NCI-H2196 treated with DMSO at 0.1 percent for 48 hours (cell line): ENCODE measurements around the gene CDK3.
"Not testable (repeated sequence)": the region's sequence is repeated elsewhere in the genome, so short reads cannot be mapped to it uniquely, and the experiment has no call there.

ENCODE experiments used
- DNase-seq: peaks from one replicate; lab custom pipeline; 2025; ENCODE audit not compliant: unreplicated experiment; lab: John Stamatoyannopoulos, UW

CDK3 gene

DNA sequence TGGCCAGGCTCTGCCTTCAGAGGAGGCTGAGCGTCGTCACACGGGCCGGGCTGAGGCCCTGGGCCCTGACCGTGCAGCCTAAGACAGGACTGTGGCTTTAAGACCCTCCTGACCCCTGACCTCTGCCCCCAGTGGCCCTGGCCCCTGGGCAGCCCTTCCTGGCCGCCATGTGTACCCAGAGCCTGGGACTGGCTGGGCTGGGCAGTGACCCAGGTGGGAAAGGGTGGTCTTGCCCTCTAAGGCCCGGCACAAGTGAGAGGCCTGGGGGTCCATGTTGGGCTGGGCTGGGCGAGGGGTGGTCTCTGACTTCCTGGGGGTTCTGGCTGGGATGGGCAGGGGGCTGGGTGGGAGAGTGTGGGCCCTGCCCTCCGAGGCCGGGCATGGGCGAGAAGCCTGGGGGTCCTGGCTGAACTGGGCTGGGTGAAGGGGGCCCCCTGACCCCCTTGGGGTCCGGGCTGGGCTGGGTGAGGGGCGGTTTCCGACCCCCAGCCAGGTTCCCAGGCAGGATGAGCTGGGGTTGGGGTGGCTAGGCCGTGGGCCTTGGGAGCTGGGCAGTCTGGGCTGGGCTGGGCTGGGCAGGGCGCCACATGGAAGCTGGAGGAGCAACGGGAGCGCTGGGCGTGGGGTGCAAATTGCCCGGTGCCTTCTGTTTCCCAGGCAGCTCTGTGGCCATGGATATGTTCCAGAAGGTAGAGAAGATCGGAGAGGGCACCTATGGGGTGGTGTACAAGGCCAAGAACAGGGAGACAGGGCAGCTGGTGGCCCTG lies at the start of gene CDK3:
CDK3 (plus strand) TSS at position 101 of the 767 bp plus-strand sequence; CDS start at position 672, 571 bp downstream.
- no peak for DNase-seq

- DNase-seq, result no peak
Observed at GRCh38 chr17:75950855-75951554, 49.6 kb upstream of the CDK3 start.

GRCh38 chr17:75959051-75959838 lies 41.4 kb upstream of the CDK3 start:
- DNase-seq, result no peak

DNA sequence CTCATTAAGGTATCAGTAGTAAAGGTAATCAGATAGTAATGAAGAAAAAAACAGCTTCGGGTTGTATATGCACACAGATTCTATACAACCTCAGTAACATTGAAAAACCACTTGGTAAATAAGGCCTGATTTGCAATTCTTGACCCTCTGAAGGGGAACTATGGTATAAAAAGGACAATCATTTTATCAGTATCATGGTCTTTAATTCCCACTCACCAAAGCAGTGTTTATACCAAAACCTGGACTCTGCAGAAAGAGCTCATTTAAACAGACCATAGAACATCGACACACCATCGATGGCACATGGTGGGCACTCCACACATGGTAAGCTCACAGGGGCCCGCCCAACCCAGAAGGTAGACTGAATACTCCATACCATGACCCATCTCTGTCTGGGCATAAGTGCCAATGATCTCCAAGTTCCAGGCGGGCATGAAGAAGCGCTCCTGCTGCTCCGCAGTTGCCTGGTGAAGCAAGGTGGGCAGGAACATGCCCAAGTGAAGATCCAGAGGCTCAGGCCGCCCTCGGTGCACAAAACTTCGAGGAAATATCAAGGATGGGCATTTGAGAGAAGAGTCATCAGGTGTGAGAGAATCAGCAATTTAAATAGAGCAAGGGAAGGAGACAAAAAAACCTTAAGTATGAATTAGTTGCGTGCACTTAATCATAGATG lies 40.7 kb upstream of the CDK3 start:
- no peak for DNase-seq

DNA sequence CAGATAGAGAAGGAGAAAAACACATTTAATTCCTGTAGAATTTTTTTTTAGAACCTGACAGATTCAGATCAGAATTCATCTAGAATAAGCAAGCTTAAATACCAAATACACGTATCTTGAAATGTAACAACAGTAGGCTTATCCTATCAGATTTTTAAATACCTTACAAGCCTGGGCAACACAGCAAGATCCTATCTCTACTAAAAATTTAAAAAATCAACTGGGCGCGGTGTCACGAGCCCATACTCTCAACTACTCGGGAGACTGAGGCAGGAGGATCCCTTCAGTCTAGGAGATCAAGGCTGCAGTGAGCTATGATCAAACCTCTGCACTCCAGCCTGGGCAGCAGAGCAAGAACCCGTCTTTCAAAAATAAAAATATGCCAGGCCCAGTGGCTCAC lies 35.2 kb upstream of the CDK3 start:
- no peak for DNase-seq

GRCh38 chr17:75969044-75969443 lies 31.6 kb upstream of the CDK3 start:
- not testable (repeated sequence) for DNase-seq

DNA sequence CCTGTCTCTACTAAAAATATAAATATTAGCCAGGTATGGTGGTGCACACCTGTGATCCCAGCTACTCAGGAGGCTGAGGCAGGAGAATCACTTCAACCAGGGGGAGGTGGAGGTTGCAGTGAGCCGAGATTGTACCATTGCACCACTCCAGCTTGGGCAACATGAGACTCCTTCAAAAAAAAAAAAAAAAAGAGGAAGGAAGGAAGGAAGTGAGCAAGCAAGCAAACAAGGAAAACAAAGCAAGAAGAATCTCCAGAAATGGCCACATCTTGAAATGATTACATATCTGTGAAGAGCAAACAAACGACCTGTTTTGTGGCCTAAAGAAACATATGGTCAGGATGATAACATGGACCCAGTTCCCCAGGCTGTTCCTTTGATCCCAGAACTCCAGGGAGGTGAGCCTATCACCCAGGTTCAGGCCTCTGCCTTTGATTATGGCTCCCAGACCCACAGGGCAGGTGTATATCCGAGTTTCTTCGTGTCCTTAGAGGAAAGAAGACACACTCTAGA lies 30.6 kb upstream of the CDK3 start:
- no peak for DNase-seq

GRCh38 chr17:75970626-75971025 lies 30.0 kb upstream of the CDK3 start:
- no peak for DNase-seq

- not testable (repeated sequence) for DNase-seq
Observed at GRCh38 chr17:75975187-75975586, 25.5 kb upstream of the CDK3 start.

DNA sequence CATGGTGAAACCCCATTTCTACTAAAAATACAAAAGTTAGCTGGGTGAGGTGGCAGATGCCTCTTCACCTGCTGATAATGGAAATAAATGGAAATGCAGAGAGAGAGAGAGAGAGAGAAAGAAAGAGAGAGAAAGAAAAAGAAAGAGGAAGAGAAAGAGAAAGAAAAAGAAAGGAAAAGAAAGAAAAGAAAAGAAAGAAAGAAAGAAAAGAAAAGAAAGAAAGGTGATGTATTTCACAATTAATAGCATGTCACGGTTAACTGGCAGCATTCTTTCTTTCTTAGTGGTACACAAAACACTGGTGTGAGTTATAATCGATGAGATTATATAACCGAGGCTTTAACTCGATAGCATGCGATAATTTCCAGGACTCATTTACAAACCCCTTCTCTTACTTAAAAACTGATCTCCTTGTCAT lies 24.9 kb upstream of the CDK3 start:
- DNase-seq, result no peak

- DNase-seq, result no peak
Observed at GRCh38 chr17:75976175-75976848, 24.3 kb upstream of the CDK3 start.

DNA sequence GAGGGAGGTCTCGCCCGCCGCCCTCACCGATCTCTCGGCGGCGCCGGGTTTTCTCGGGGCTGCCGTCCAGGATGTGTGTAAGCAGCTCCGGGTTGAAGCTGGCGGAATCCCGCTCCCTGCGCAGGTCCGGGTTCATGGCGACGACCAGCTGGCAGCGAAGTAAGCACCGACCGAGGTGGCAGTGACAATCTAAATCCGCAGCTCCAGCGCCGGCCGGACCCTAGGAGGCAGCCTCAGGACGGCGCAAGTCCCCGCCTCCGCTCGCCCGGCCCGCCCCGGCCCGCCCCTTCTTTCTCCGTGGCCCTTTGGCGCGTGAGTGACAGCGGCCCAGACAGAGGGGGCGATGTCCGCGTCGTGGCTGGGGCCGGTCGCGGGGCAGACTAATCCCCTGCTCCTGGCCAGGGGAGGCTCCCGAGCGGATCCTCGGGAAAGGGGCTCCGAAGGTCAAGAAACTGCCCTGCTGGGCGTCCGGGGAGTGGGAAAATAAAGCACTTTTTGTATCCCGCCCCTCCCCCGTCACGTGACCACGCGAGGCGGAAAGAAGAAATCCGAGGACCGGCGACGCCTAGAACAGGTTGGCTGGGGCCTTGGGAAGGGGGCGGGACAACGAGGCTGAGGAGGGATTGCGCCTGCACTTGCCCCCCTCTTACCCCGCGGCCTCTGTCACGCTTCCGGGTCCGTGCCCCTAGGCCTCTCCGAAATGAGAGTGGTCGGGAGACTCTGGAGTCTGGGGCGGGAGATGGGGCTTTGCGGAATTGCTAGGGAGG lies 21.5 kb upstream of the CDK3 start, which contains the start of the genes ACOX1 and TEN1:
ACOX1 (minus strand) TSS at position 229 of the 767 bp plus-strand sequence; CDS start at position 136, 93 bp downstream.
TEN1 (plus strand) TSS at position 303 of the 767 bp plus-strand sequence. CDS start 6,953 bp downstream, outside the sequence.
- peak; percentile 99 for DNase-seq

GRCh38 chr17:75979705-75980187 lies 20.9 kb upstream of the CDK3 start:
- no peak for DNase-seq

DNA sequence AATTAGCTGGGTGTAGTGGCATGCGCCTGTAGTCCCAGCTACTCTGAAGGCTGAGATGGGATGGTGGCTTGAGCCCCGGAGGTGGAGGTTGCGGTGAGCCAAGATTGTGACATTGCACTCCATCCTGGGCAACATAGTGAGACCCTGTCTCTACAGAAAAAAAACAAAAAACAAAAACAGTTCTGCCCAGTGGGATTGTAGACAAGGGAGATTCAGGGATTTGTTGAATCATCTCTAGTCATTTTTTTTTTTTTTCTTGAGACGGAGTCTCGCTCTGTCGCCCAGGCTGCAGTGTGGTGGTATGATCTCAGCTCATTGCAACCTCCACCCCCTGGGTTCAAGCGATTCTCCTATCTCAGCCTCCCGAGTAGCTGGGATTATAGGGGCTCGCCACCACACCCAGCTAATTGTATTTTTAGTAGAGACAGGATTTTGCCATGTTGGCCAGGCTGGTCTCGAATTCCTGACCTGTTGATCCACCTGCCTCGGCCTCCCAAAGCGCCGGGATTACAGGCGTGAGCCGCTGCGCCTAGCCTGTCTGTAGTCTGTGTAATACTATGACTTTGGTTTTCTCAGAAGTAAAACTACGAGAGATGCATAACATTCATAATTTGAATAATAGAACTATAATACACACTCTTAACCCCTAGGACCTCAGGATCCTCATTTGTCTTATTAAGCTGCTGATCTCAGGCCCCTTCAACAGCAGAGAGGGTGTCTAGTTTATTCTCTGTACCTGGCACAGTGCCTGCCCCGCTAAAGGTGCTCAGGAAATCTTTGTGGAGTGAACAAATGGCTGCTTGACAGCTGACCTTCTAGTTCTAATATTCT lies 20.3 kb upstream of the CDK3 start:
- DNase-seq, result no peak

DNA sequence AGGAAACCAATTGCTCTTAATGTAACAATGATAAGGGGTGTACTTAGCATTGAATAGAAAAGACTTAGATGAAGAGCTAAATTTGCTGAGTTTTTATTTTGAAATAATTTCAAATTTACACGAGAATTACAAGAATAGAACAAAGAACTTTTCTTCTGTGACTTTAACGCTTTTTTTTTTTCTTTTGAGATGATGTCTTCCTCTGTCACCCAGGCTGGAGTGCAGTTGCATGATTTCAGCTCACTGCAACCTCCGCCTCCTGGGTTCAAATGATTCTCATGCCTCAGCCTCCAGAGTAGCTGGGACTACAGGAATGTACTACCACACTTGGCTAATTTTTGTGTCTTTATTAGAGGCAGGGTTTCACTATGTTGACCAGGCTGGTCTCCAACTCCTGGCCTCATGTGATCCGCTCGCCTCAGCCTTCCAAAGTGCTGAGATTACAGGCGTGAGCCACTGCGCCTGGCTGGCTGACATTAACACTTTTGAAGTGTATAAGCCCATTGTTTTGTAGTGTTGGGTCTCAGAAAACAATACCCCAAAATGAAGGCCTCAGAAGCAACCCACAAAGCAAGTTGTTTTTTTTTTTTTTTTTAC lies 19.5 kb upstream of the CDK3 start:
- DNase-seq, result no peak

- no peak for DNase-seq
Observed at GRCh38 chr17:75983501-75984181, 17.0 kb upstream of the CDK3 start.

DNA sequence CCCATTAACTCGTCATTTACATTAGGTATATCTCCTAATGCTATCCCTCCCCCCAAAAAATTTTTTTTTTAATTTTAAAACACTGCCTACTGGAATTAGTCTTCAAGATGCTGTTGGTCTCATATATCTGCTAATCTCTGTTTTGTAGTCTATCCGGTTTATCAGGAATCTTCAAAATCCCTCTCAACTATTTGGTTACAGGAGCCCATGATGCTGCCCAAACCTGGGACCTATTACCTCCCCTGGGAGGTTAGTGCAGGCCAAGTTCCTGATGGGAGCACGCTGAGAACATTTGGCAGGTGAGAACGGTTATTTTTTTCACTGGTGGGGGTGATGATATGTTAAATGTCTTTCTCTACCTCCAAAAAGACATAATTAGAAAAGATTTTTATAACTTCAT lies 14.7 kb upstream of the CDK3 start:
- no peak for DNase-seq
